H9 (cell line): ENCODE data around the gene PGM2. TPM values are rescaled to one million over a fixed set of nuclear protein-coding genes. Genes with fewer than 3 reads are reported as not detected.

Source experiments
- DNase-seq: peaks from one replicate; pipeline ENCODE4 v3.0.0-alpha.2; 2017
- H2AFZ ChIP-seq: one replicate; pipeline ENCODE4 v1.6.1; 2013; ENCODE audit warnings: mild to moderate bottlenecking, low read length, control low read depth, moderate library complexity
- H2AK5ac ChIP-seq: 2 replicates; pipeline ENCODE4 v1.6.1; 2013; ENCODE audit warnings: low read length, control low read depth, mixed read lengths; ENCODE audit not compliant: insufficient read length
- H2BK120ac ChIP-seq: one replicate; pipeline ENCODE4 v1.6.1; 2013; ENCODE audit warnings: low read depth, mild to moderate bottlenecking, low read length, control low read depth, inconsistent platforms; ENCODE audit not compliant: poor library complexity, severe bottlenecking
- H2BK12ac ChIP-seq: 2 replicates; pipeline ENCODE4 v1.6.1; 2013; ENCODE audit warnings: low read length, control low read depth, mixed read lengths, low read depth; ENCODE audit not compliant: insufficient read length
- H2BK15ac ChIP-seq: 2 replicates; pipeline ENCODE4 v1.6.1; 2013; ENCODE audit warnings: low read depth, low read length, control low read depth
- H2BK20ac ChIP-seq: one replicate; pipeline ENCODE4 v1.6.1; 2013; ENCODE audit warnings: low read depth, mild to moderate bottlenecking, low read length, control low read depth, inconsistent platforms; ENCODE audit not compliant: poor library complexity, severe bottlenecking
- H2BK5ac ChIP-seq: 2 replicates; pipeline ENCODE4 v1.6.1; 2013; ENCODE audit warnings: low read length, control low read depth, mixed read lengths; ENCODE audit not compliant: insufficient read length
- H3K14ac ChIP-seq: 2 replicates; pipeline ENCODE4 v1.6.1; 2013; ENCODE audit warnings: low read length, control low read depth; ENCODE audit not compliant: insufficient read depth
- H3K18ac ChIP-seq: 2 replicates; pipeline ENCODE4 v1.6.1; 2013; ENCODE audit warnings: low read depth, mild to moderate bottlenecking, mixed read lengths, low read length, control low read depth; ENCODE audit not compliant: insufficient read length
- H3K23ac ChIP-seq: 2 replicates; pipeline ENCODE4 v1.6.1; 2013; ENCODE audit warnings: low read length, control low read depth, mixed read lengths, low read depth; ENCODE audit not compliant: insufficient read length
- H3K23me2 ChIP-seq: 2 replicates; pipeline ENCODE4 v1.6.1; 2013; ENCODE audit warnings: low read depth, mild to moderate bottlenecking, mixed read lengths, low read length, control low read depth; ENCODE audit not compliant: insufficient read length, poor library complexity, severe bottlenecking
- H3K27ac ChIP-seq: 2 replicates; pipeline ENCODE4 v1.5.1; 2013; ENCODE audit warnings: low read length, control low read depth, mixed read lengths, low read depth; ENCODE audit not compliant: insufficient read length
- H3K27me3 ChIP-seq: 2 replicates; pipeline ENCODE4 v1.6.1; 2013; ENCODE audit warnings: low read length, control low read depth, inconsistent platforms; ENCODE audit not compliant: insufficient read depth
- H3K4ac ChIP-seq: 2 replicates; pipeline ENCODE4 v1.6.1; 2013; ENCODE audit warnings: low read depth, mild to moderate bottlenecking, control low read depth, inconsistent platforms, low read length, moderate library complexity
- H3K4me1 ChIP-seq: 2 replicates; pipeline ENCODE4 v1.6.1; 2013; ENCODE audit warnings: low read length, control low read depth, inconsistent platforms; ENCODE audit not compliant: insufficient read depth
- H3K4me2 ChIP-seq: 2 replicates; pipeline ENCODE4 v1.6.1; 2013; ENCODE audit warnings: low read length, control low read depth, mixed read lengths; ENCODE audit not compliant: insufficient read length, insufficient read depth
- H3K56ac ChIP-seq: 2 replicates; pipeline ENCODE4 v1.6.1; 2013; ENCODE audit warnings: low read depth, mild to moderate bottlenecking, mixed read lengths, low read length, control low read depth; ENCODE audit not compliant: insufficient read length
- H3K79me1 ChIP-seq: 2 replicates; pipeline ENCODE4 v1.6.1; 2013; ENCODE audit warnings: low read depth, mild to moderate bottlenecking, moderate library complexity, low read length, control low read depth, inconsistent platforms; ENCODE audit not compliant: insufficient read depth, poor library complexity, severe bottlenecking
- H3K79me2 ChIP-seq: 2 replicates; pipeline ENCODE4 v1.6.1; 2013; ENCODE audit warnings: low read length, control low read depth, inconsistent platforms; ENCODE audit not compliant: insufficient read depth
- H3K9ac ChIP-seq: 2 replicates; pipeline ENCODE4 v1.6.1; 2013; ENCODE audit warnings: low read length, control low read depth, mixed read lengths; ENCODE audit not compliant: insufficient read length; ENCODE audit errors: extremely low read depth
- H3K9me3 ChIP-seq: one replicate; pipeline ENCODE4 v1.6.1; 2013; ENCODE audit warnings: low read depth, low read length, inconsistent platforms; ENCODE audit not compliant: control insufficient read depth
- H3T11ph ChIP-seq: one replicate; pipeline ENCODE4 v1.6.1; 2013; ENCODE audit warnings: mild to moderate bottlenecking, low read length, control low read depth, inconsistent platforms
- H4K20me1 ChIP-seq: one replicate; pipeline ENCODE4 v1.6.1; 2013; ENCODE audit not compliant: control insufficient read depth, insufficient read length, insufficient read depth
- H4K5ac ChIP-seq: 2 replicates; pipeline ENCODE4 v1.6.1; 2013; ENCODE audit warnings: low read depth, mild to moderate bottlenecking, mixed read lengths, low read length, control low read depth; ENCODE audit not compliant: insufficient read length
- H4K8ac ChIP-seq: replicated peaks from 2 replicates; pipeline ENCODE4 v1.6.1; 2013; ENCODE audit warnings: low read length, control low read depth, mixed read lengths, low read depth; ENCODE audit not compliant: insufficient read length
- H4K91ac ChIP-seq: 2 replicates; pipeline ENCODE4 v1.6.1; 2013; ENCODE audit warnings: low read depth, mild to moderate bottlenecking, moderate library complexity, mixed read lengths, low read length, control low read depth; ENCODE audit not compliant: insufficient read length
- H3K27ac Mint-ChIP-seq, 3 experiments: 2 replicates in 2 of 3; 3 replicates in 1 of 3; pipeline ENCODE4 v1.8.0; 2020 to 2021; ENCODE audit warnings: mixed read lengths in 3 of 3, mild to moderate bottlenecking in 1 of 3, moderate library complexity in 1 of 3
- H3K27me3 Mint-ChIP-seq: 2 replicates; pipeline ENCODE4 v1.8.0; 2021; ENCODE audit warnings: low read depth, mild to moderate bottlenecking, moderate library complexity, mixed read lengths
- H3K36me3 Mint-ChIP-seq, 3 experiments: 2 replicates in 2 of 3; 3 replicates in 1 of 3; pipeline ENCODE4 v1.8.0; 2020 to 2021; ENCODE audit warnings: low read depth in 3 of 3, mixed read lengths in 3 of 3; ENCODE audit not compliant: insufficient read depth in 1 of 3
- H3K4me1 Mint-ChIP-seq, 2 experiments: 2 replicates each; pipeline ENCODE4 v1.8.0; 2020; ENCODE audit warnings: mixed read lengths in 2 of 2
- H3K4me3 Mint-ChIP-seq, 2 experiments: 2 replicates in 1 of 2; 3 replicates in 1 of 2; pipeline ENCODE4 v1.8.0; 2020 to 2021; ENCODE audit warnings: mild to moderate bottlenecking in 2 of 2, mixed read lengths in 2 of 2, moderate library complexity in 1 of 2
- H3K9me3 Mint-ChIP-seq, 2 experiments: 2 replicates in 1 of 2; 3 replicates in 1 of 2; pipeline ENCODE4 v1.8.0; 2020; ENCODE audit warnings: mild to moderate bottlenecking in 2 of 2, mixed read lengths in 2 of 2, moderate library complexity in 1 of 2
- CTCF ChIP-seq: fragments of 200-600 bp; sonication (generic); conservative IDR thresholded peaks from 3 replicates; pipeline ENCODE4 v1.8.0; 2021; ENCODE audit warnings: antibody characterized with exemption, mild to moderate bottlenecking
- total RNA-seq: library from RNA; stranded (reverse); gene quantifications from 2 replicates; pipeline ENCODE4 v1.2.1, GENCODE V29; 2021

PGM2 gene
- total RNA-seq, 1 experiment from 2014 or later, result 26.6 TPM

- Histone ChIP-seq H2BK15ac (no peak overlapping the region), H4K91ac (no peak overlapping the region), H4K8ac (no peak overlapping the region), H4K20me1 (no peaks in the 10 kb centered on the region), H3K14ac (no peak overlapping the region), H3K4me1 (0 out of 2 replicates have a peak, but pooled peaks cover 2% of the 10 kb centered on the region), H4K5ac (no peak overlapping the region), H3K9me3 (no peaks in the 10 kb centered on the region), H3K27me3 (no peaks in the 10 kb centered on the region), H2AFZ (no peak overlapping the region), H2BK120ac (no peak overlapping the region), H3K79me1 (no peaks in the 10 kb centered on the region), H3K23ac (no peak overlapping the region), H2BK20ac (no peak overlapping the region), H3K27ac (no peak overlapping the region), H3T11ph (no peak overlapping the region), H3K4me2 (no peak overlapping the region), H2BK5ac (no peak overlapping the region), H3K23me2 (peaks cover 2% of the 10 kb centered on the region), H3K9ac (no peak overlapping the region), H2BK12ac (no peak overlapping the region), H3K4ac (no peak overlapping the region), H3K18ac (no peak overlapping the region), H2AK5ac (no peak overlapping the region), H3K56ac (no peak overlapping the region), H3K79me2 (no peaks in the 10 kb centered on the region)
- Mint-ChIP-seq H3K27me3 (peaks cover 35% of the 10 kb centered on the region), H3K4me1 (peaks cover 11% of the 10 kb centered on the region in 2 experiments), H3K27ac (no peak overlapping the region), H3K9me3 (no peaks in the 10 kb centered on the region; a peak in 1 of 5 replicates), H3K36me3 (peaks cover 0 to 10% (median 2%) of the 10 kb centered on the region in 3 experiments; a peak in 4 of 7 replicates), H3K4me3 (no peak overlapping the region)
- TF ChIP-seq CTCF, result no peak
- DNase-seq, result no peak
These were observed 69.8 kb downstream of the PGM2 start for GRCh38 chr4:37896206-37896860.
